Cardiac fibroblast (primary cell): ENCODE data around the gene LATS2.
A peak's percentile ranks its signal among the peaks of the same experiment; 100 is the strongest.

Experiments used
- DNase-seq, 2 donors: peaks; one replicate each; pipeline versions ENCODE4 v3.0.0 to v3.0.0-alpha.2; 2010; ENCODE audit warnings: low read depth in 2 of 2
- H3K4me3 ChIP-seq, 2 donors: replicated peaks in 1 of 2; 1 replicate in 1 of 2; 2 replicates in 1 of 2; pipeline ENCODE4 v1.5.1; 2011; ENCODE audit warnings: low read depth in 2 of 2, low read length in 2 of 2, mild to moderate bottlenecking in 2 of 2, moderate library complexity in 1 of 2
- CTCF ChIP-seq: IDR thresholded peaks from one replicate; pipeline ENCODE4 v1.5.1; 2011; ENCODE audit warnings: low read depth, mild to moderate bottlenecking, low read length, inconsistent platforms

The LATS2 gene

GRCh38 chr13:20995245-20995838 is 66.0 kb downstream of the LATS2 start:
- no peak for TF ChIP-seq CTCF
- H3K4me3 ChIP-seq: no peak overlapping the region

GRCh38 chr13:20994441-20994821 is 67.0 kb downstream of the LATS2 start:
- DNase-seq: no peak
- no peak for TF ChIP-seq CTCF
- H3K4me3 ChIP-seq: no peak overlapping the region

More at GRCh38 chr13:20995245-20995838, 66.0 kb downstream of the LATS2 start:
- no peak for DNase-seq

GRCh38 chr13:20993661-20994440 is 67.5 kb downstream of the LATS2 start:
- no peak overlapping the region for H3K4me3 ChIP-seq
- no peak for TF ChIP-seq CTCF
- DNase-seq: peak; percentile 64 to 74

GRCh38 chr13:20993211-20993610 is 68.2 kb downstream of the LATS2 start:
- H3K4me3 ChIP-seq: no peak overlapping the region
- no peak for TF ChIP-seq CTCF
- no peak for DNase-seq

GRCh38 chr13:20991741-20992520 is 69.5 kb downstream of the LATS2 start:
- H3K4me3 ChIP-seq: no peak overlapping the region
- DNase-seq: no peak
- TF ChIP-seq CTCF: no peak

GRCh38 chr13:20990910-20991525 is 70.4 kb downstream of the LATS2 start:
- no peak overlapping the region for H3K4me3 ChIP-seq
- no peak for TF ChIP-seq CTCF
- DNase-seq: no peak
